SK-N-SH treated with all-trans-retinoic acid at 6 μM for 48 hours (cell line): ENCODE results near the gene NEK7.

Source experiments
- ARNTL ChIP-seq: fragments of 450-650 bp; formaldehyde crosslinking; IDR thresholded peaks from 2 replicates; pipeline ENCODE4 v1.5.0; 2020; ENCODE audit warnings: low read depth, mild to moderate bottlenecking, moderate library complexity, borderline replicate concordance
- BACH2 ChIP-seq: fragments of 250-450 bp; sonication (Bioruptor Pico); IDR thresholded peaks from 2 replicates; pipeline ENCODE4 v1.9.0; 2021; ENCODE audit warnings: mild to moderate bottlenecking, borderline replicate concordance
- ISL1 ChIP-seq: fragments of 250-450 bp; sonication (Bioruptor Pico); IDR thresholded peaks from 2 replicates; pipeline ENCODE4 v2.1.2; 2022; ENCODE audit warnings: mild to moderate bottlenecking, moderate library complexity
- RARB ChIP-seq: fragments of 250-450 bp; sonication (Bioruptor Pico); IDR thresholded peaks from 2 replicates; pipeline ENCODE4 v1.8.0; 2021; ENCODE audit warnings: mild to moderate bottlenecking, moderate library complexity
- TCF4 ChIP-seq: fragments of 250-450 bp; sonication (Bioruptor Pico); IDR thresholded peaks from 2 replicates; pipeline ENCODE4 v1.8.0; 2021; ENCODE audit warnings: mild to moderate bottlenecking, moderate library complexity, borderline replicate concordance
- ZC3H10 ChIP-seq: fragments of 250-450 bp; sonication (Bioruptor Pico); IDR thresholded peaks from 2 replicates; pipeline ENCODE4 v1.5.1; 2021; ENCODE audit warnings: mild to moderate bottlenecking, moderate library complexity
- ZFP3 ChIP-seq: fragments of 250-450 bp; sonication (Bioruptor Pico); IDR thresholded peaks from 2 replicates; pipeline ENCODE4 v1.5.0; 2020; ENCODE audit warnings: mild to moderate bottlenecking, moderate library complexity
- ZFP30 ChIP-seq: fragments of 450-650 bp; formaldehyde crosslinking; IDR thresholded peaks from 2 replicates; pipeline ENCODE4 v1.5.0; 2022; ENCODE audit warnings: mild to moderate bottlenecking, moderate library complexity
- TF ChIP-seq, protein P1 (sequence below): fragments of 250-450 bp; sonication (Bioruptor Pico); IDR thresholded peaks from 2 replicates; pipeline ENCODE4 v1.8.0; 2020; ENCODE audit warnings: mild to moderate bottlenecking, moderate library complexity, borderline replicate concordance
- TF ChIP-seq, protein P2 (sequence below): fragments of 250-450 bp; sonication (Bioruptor Pico); IDR thresholded peaks from 2 replicates; pipeline ENCODE4 v1.5.1; 2020; ENCODE audit warnings: low read depth, mild to moderate bottlenecking, moderate library complexity
- TF ChIP-seq, protein P3 (sequence below): fragments of 250-450 bp; sonication (Bioruptor Pico); IDR thresholded peaks from 2 replicates; pipeline ENCODE4 v1.5.1; 2021; ENCODE audit warnings: mild to moderate bottlenecking, moderate library complexity

DNA sequence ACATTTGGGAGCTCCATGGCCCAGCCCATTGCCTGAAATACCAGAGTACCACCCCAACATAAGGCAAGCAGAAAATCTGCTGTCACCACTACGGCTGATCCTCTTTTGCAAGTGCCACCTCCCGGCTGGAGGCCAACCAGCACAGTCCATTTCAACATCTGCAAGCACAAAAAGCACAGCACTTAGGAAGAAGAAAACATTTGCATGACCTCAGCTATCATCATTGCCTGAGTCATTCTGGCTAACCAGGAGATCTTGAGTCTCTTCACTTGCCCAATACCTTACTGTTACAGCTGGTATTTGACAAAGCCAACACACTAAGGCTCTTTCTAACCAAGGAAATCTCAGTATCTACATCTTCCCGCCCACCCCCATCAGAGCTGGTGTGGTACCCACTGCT, 55.9 kb downstream of the NEK7 start:
- no peak for TF ChIP-seq ZC3H10 (CRISPR knock-in tag)
- no peak for TF ChIP-seq RARB (CRISPR knock-in tag)
- TF ChIP-seq, protein P1, sequence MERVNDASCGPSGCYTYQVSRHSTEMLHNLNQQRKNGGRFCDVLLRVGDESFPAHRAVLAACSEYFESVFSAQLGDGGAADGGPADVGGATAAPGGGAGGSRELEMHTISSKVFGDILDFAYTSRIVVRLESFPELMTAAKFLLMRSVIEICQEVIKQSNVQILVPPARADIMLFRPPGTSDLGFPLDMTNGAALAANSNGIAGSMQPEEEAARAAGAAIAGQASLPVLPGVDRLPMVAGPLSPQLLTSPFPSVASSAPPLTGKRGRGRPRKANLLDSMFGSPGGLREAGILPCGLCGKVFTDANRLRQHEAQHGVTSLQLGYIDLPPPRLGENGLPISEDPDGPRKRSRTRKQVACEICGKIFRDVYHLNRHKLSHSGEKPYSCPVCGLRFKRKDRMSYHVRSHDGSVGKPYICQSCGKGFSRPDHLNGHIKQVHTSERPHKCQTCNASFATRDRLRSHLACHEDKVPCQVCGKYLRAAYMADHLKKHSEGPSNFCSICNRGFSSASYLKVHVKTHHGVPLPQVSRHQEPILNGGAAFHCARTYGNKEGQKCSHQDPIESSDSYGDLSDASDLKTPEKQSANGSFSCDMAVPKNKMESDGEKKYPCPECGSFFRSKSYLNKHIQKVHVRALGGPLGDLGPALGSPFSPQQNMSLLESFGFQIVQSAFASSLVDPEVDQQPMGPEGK (CRISPR knock-in tag) = no peak
- no peak for TF ChIP-seq BACH2
- no peak for TF ChIP-seq ZFP3 (CRISPR knock-in tag)
- TF ChIP-seq, protein P2, sequence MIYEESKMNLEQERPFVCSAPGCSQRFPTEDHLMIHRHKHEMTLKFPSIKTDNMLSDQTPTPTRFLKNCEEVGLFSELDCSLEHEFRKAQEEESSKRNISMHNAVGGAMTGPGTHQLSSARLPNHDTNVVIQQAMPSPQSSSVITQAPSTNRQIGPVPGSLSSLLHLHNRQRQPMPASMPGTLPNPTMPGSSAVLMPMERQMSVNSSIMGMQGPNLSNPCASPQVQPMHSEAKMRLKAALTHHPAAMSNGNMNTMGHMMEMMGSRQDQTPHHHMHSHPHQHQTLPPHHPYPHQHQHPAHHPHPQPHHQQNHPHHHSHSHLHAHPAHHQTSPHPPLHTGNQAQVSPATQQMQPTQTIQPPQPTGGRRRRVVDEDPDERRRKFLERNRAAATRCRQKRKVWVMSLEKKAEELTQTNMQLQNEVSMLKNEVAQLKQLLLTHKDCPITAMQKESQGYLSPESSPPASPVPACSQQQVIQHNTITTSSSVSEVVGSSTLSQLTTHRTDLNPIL (CRISPR knock-in tag) = no peak
- no peak for TF ChIP-seq ARNTL (CRISPR knock-in tag)
- TF ChIP-seq, protein P3, sequence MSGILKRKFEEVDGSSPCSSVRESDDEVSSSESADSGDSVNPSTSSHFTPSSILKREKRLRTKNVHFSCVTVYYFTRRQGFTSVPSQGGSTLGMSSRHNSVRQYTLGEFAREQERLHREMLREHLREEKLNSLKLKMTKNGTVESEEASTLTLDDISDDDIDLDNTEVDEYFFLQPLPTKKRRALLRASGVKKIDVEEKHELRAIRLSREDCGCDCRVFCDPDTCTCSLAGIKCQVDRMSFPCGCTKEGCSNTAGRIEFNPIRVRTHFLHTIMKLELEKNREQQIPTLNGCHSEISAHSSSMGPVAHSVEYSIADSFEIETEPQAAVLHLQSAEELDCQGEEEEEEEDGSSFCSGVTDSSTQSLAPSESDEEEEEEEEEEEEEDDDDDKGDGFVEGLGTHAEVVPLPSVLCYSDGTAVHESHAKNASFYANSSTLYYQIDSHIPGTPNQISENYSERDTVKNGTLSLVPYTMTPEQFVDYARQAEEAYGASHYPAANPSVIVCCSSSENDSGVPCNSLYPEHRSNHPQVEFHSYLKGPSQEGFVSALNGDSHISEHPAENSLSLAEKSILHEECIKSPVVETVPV (CRISPR knock-in tag) = no peak
- no peak for TF ChIP-seq ISL1 (CRISPR knock-in tag)
- TF ChIP-seq ZFP30 (CRISPR knock-in tag) = no peak
- TF ChIP-seq TCF4 (CRISPR knock-in tag) = no peak
